Gastrocnemius medialis (tissue), 4 donors: ENCODE results near the gene HSP90AB1. TPM values are rescaled to one million over a fixed set of nuclear protein-coding genes. Genes with fewer than 3 reads are reported as not detected.
A peak's percentile ranks its signal among the peaks of the same experiment; 100 is the strongest.
"Not testable (repeated sequence)": the region's sequence is repeated elsewhere in the genome, so short reads cannot be mapped to it uniquely, and the experiment has no call there.

Source experiments
- ATAC-seq, 2 donors: fragments of 150-250 bp; one replicate each; pipeline ENCODE4 v1.9.1; 2016
- DNase-seq, 2 donors: peaks; one replicate each; pipeline ENCODE4 v3.0.0-alpha.2; 2019
- H3K27ac ChIP-seq, 4 donors: fragments of 200-600 bp; sonication (generic); 1 replicate in 1 of 4; 2 replicates in 3 of 4; pipeline ENCODE4 v1.5.1; 2016 to 2018; ENCODE audit warnings: mild to moderate bottlenecking in 2 of 4, moderate library complexity in 1 of 4
- H3K27me3 ChIP-seq, 3 donors: fragments of 200-600 bp; sonication (generic) in 2 of 3; 1 replicate in 1 of 3; 2 replicates in 2 of 3; pipeline versions ENCODE4 v1.5.1 to v1.6.0; 2016 to 2019; ENCODE audit warnings: mild to moderate bottlenecking in 1 of 3, moderate library complexity in 1 of 3
- H3K36me3 ChIP-seq, 2 donors: fragments of 200-600 bp; sonication (generic) in 1 of 2; one replicate each; pipeline ENCODE4 v1.5.1; 2017 to 2018
- H3K4me1 ChIP-seq, 2 donors: fragments of 200-600 bp; sonication (generic) in 1 of 2; one replicate each; pipeline ENCODE4 v1.5.1; 2016 to 2017; ENCODE audit warnings: mild to moderate bottlenecking in 2 of 2
- H3K4me3 ChIP-seq, 4 donors: fragments of 200-600 bp; sonication (generic) in 3 of 4; 1 replicate in 1 of 4; 2 replicates in 3 of 4; pipeline ENCODE4 v1.5.1; 2016 to 2019; ENCODE audit warnings: mild to moderate bottlenecking in 2 of 4
- H3K9me3 ChIP-seq, 3 donors: fragments of 200-600 bp; sonication (generic) in 2 of 3; 1 replicate in 1 of 3; 2 replicates in 2 of 3; pipeline ENCODE4 v1.5.1; 2016 to 2019
- POLR2A ChIP-seq, 2 donors: fragments of 450-650 bp; IDR thresholded peaks; one replicate each; pipeline ENCODE4 v1.6.1; 2017; ENCODE audit warnings: antibody characterized with exemption in 2 of 2, mild to moderate bottlenecking in 2 of 2, moderate library complexity in 2 of 2
- in situ Hi-C, 4 donors: fragments of 200-750 bp; cut with MboI; loops; one replicate each; pipeline versions ENCODE4 v1.15.0 to v1.8.0; 2017; ENCODE audit warnings: low sequenced_read_pairs in 4 of 4
- intact Hi-C: fragments of 100-400 bp; cut with DNase I; formaldehyde crosslinking; loops from one replicate; pipeline ENCODE4 v1.15.1; 2023; ENCODE audit warnings: low total_unique reads
- total RNA-seq, 4 donors: library from RNA; depleted of rRNA; stranded (reverse); fragments of >200 nt; gene quantifications; one replicate each; pipeline versions ENCODE4 v1.1.0 to v1.2.3, GENCODE V29; 2016
- TF ChIP-seq, protein P1 (sequence below), 5 experiments: fragments of 450-650 bp in 3 of 5; fragments of 200-600 bp in 2 of 5; sonication (generic) in 2 of 5; IDR thresholded peaks in 4 of 5; conservative IDR thresholded peaks in 1 of 5; 1 replicate in 4 of 5; 2 replicates in 1 of 5; pipeline ENCODE4 v1.5.1; 2016 to 2019; ENCODE audit warnings: antibody characterized with exemption in 5 of 5, mild to moderate bottlenecking in 3 of 5, moderate library complexity in 3 of 5

HSP90AB1 gene
- total RNA-seq, 4 donors from 2014 or later = 878 to 1,576 (median 1,106) TPM

DNA sequence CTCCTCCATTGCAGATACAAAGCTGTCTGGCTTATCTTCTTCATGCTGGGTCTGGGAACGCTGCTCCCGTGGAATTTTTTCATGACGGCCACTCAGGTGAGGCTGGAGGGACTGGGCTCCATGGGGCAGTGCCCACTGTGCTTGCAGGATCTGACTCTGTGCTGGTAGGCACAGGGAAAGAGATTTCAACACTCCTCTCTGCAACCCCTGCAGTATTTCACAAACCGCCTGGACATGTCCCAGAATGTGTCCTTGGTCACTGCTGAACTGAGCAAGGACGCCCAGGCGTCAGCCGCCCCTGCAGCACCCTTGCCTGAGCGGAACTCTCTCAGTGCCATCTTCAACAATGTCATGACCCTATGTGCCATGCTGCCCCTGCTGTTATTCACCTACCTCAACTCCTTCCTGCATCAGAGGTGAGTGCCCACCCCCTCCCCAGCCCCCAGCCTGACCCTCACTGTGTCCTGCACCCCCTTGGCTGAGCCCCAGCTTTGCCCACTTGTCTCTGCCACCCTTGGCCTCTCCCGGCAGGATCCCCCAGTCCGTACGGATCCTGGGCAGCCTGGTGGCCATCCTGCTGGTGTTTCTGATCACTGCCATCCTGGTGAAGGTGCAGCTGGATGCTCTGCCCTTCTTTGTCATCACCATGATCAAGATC is 17.4 kb upstream of the HSP90AB1 start:
- Histone ChIP-seq H3K4me3 (no peak overlapping the region), H3K4me1 (peaks cover 79 to 81% of the 10 kb centered on the region in 2 donors), H3K9me3 (no peaks in the 10 kb centered on the region), H3K36me3 (peaks cover 0 to 8% of the 10 kb centered on the region in 2 donors), H3K27ac (peak overlapping the region; percentile 95 to 99 (median 98)), H3K27me3 (no peaks in the 10 kb centered on the region)
- in situ Hi-C loops = loop anchor here in 2 of 4 donors (10.0 to 25.0 kb wide), 2 partner anchors 55 to 117 kb away; no protein-coding TSS in a partner anchor
- TF ChIP-seq, protein P1, sequence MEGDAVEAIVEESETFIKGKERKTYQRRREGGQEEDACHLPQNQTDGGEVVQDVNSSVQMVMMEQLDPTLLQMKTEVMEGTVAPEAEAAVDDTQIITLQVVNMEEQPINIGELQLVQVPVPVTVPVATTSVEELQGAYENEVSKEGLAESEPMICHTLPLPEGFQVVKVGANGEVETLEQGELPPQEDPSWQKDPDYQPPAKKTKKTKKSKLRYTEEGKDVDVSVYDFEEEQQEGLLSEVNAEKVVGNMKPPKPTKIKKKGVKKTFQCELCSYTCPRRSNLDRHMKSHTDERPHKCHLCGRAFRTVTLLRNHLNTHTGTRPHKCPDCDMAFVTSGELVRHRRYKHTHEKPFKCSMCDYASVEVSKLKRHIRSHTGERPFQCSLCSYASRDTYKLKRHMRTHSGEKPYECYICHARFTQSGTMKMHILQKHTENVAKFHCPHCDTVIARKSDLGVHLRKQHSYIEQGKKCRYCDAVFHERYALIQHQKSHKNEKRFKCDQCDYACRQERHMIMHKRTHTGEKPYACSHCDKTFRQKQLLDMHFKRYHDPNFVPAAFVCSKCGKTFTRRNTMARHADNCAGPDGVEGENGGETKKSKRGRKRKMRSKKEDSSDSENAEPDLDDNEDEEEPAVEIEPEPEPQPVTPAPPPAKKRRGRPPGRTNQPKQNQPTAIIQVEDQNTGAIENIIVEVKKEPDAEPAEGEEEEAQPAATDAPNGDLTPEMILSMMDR (IDR thresholded peaks at IDR 0.05 in 4 of 5, conservative IDR thresholded peaks at IDR 0.05 in 1 of 5) = no peak
- TF ChIP-seq POLR2A (IDR thresholded peaks at IDR 0.05) = peak; percentile 57 to 76
- ATAC-seq = peak; percentile 80 to 82
- peak; percentile 88 to 94 for DNase-seq
- intact Hi-C loops = loop anchor here (5.0 kb wide), 1 partner anchor 237 kb away; no protein-coding TSS in a partner anchor

DNA sequence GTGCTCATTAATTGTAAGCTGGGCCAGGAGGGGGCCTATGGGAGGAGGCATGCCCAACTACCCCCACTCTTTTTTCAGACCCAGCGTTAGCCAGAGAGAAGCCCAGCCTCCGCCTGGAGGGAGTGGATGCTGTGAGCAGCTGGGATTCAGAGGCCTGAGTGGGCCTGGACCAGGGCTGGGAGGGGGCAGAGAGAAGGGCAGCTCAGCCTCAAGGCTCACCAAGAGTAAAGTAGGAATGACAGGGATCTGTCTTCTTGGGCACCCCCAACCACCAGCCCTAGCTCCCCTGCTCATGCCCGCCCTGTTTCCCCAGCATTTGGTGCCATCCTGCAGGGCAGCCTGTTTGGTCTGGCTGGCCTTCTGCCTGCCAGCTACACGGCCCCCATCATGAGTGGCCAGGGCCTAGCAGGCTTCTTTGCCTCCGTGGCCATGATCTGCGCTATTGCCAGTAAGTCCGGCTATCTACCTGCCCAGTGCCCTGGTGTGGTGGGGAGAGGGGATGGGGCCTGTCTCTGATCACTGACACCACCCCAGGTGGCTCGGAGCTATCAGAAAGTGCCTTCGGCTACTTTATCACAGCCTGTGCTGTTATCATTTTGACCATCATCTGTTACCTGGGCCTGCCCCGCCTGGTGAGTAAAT is 16.7 kb upstream of the HSP90AB1 start:
- H3K36me3 ChIP-seq = peaks cover 0 to 8% of the 10 kb centered on the region in 2 donors
- DNase-seq (no peak), ATAC-seq (no peak)
- TF ChIP-seq, protein P1 (IDR thresholded peaks at IDR 0.05 in 4 of 5, conservative IDR thresholded peaks at IDR 0.05 in 1 of 5) = no peak
- H3K4me3 ChIP-seq = no peak overlapping the region
- H3K9me3 ChIP-seq = no peaks in the 10 kb centered on the region
- H3K4me1 ChIP-seq = peaks cover 77 to 81% of the 10 kb centered on the region in 2 donors
- H3K27me3 ChIP-seq = no peaks in the 10 kb centered on the region
- intact Hi-C loops = no loop called here
- H3K27ac ChIP-seq = peak overlapping the region; percentile 95 to 99 (median 98)
- in situ Hi-C loops = loop anchor here in 2 of 4 donors (10.0 to 25.0 kb wide), 2 partner anchors 55 to 118 kb away; no protein-coding TSS in a partner anchor

DNA sequence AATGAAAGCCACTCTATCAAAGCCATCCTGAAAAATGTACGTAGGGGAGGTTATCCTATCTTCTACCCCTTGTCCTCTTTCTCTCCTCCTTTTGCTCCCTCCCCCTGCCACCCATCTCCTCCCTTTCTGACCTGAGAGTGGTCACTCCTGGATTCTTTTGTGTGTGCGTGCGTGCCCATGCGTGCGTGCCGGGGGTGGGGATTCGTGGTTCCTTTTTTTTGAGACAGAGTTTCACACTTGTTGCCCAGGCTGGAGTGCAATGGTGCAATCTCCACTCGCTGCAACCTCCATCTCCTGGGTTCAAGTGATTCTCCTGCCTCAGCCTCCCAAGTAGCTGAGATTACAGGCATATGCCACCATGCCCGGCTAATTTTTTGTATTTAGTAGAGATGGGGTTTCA is 15.5 kb upstream of the HSP90AB1 start:
- H3K4me3 ChIP-seq, H3K36me3 ChIP-seq, DNase-seq, H3K9me3 ChIP-seq, ATAC-seq, intact Hi-C loops, H3K27me3 ChIP-seq: not testable (repeated sequence)
- Histone ChIP-seq H3K27ac (peak overlapping the region; percentile 95 to 99 (median 98)), H3K4me1 (peaks cover 70 to 72% of the 10 kb centered on the region in 2 donors)
- in situ Hi-C loops = loop anchor here in 2 of 4 donors (10.0 to 25.0 kb wide), 2 partner anchors 57 to 119 kb away; no protein-coding TSS in a partner anchor

DNA sequence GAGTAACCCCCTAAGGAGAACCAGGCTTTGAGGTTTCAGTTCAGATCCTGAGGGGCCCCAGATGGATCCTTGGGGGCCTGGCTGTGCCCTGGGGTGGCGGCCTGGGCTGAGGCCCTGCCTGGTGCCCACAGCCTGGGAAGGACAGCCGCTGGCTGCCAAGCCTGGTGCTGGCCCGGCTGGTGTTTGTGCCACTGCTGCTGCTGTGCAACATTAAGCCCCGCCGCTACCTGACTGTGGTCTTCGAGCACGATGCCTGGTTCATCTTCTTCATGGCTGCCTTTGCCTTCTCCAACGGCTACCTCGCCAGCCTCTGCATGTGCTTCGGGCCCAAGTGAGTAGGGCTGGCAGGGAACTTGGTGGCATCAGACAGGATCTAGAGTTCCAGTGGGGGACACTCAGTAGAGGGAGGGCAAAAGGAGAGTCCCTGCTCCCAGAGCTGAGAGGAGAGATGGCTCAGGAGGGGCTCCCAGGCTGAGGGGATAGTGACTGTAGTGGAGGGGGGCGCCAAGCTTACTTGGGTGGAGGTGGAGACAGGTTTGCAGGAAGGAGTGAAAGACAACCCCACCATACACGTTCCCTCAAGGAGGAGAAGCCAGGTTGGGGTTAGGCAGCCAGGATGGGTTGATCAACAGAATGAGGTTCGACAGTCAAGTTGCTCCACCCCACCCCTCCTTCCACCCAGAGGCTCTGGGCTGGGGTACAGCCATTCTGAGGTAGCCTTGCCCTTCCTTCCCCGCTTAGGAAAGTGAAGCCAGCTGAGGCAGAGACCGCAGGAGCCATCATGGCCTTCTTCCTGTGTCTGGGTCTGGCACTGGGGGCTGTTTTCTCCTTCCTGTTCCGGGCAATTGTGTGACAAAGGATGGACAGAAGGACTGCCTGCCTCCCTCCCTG is 14.0 kb upstream of the HSP90AB1 start:
- TF ChIP-seq, protein P1 (IDR thresholded peaks at IDR 0.05 in 4 of 5, conservative IDR thresholded peaks at IDR 0.05 in 1 of 5) = no peak
- TF ChIP-seq POLR2A (IDR thresholded peaks at IDR 0.05) = no peak
- Histone ChIP-seq H3K4me1 (peaks cover 61 to 65% of the 10 kb centered on the region in 2 donors), H3K27me3 (no peaks in the 10 kb centered on the region), H3K27ac (peak overlapping the region; percentile 95 to 99 (median 98)), H3K4me3 (no peak overlapping the region), H3K9me3 (no peaks in the 10 kb centered on the region), H3K36me3 (peaks cover 0 to 8% of the 10 kb centered on the region in 2 donors)
- intact Hi-C loops = no loop called here
- DNase-seq = peak in 1 of 2 donors; percentile 16
- ATAC-seq = no peak
- in situ Hi-C loops = loop anchor here in 2 of 4 donors (10.0 to 25.0 kb wide), 2 partner anchors 58 to 121 kb away; no protein-coding TSS in a partner anchor
